ENCODE measurements around the gene GMCL1.

The GMCL1 gene

DNA sequence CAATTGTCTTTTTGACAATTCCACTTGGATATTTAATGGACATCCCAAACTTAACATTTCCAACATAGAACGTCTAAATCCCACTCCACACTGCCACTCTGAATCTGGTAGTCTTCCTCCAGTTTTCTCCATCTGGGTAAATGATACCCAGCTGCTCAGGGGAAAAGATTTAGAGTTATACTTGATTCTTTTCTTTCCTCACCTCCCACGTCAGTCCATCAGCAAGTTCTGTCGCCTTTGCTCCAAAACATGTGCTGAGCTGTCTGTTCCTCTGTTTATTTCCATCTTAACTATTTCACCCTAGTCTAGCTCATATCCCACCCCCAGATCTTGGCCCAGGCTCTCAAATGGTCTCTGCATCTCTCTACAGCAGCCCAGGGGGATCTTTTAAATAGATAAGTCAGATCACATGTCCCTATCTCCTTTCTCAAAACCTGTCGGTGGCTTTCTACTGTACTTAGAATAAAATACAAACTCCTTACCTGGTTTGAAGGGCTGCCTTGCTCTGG lies 43.4 kb upstream of the GMCL1 start:
- TF ChIP-seq, protein P1, sequence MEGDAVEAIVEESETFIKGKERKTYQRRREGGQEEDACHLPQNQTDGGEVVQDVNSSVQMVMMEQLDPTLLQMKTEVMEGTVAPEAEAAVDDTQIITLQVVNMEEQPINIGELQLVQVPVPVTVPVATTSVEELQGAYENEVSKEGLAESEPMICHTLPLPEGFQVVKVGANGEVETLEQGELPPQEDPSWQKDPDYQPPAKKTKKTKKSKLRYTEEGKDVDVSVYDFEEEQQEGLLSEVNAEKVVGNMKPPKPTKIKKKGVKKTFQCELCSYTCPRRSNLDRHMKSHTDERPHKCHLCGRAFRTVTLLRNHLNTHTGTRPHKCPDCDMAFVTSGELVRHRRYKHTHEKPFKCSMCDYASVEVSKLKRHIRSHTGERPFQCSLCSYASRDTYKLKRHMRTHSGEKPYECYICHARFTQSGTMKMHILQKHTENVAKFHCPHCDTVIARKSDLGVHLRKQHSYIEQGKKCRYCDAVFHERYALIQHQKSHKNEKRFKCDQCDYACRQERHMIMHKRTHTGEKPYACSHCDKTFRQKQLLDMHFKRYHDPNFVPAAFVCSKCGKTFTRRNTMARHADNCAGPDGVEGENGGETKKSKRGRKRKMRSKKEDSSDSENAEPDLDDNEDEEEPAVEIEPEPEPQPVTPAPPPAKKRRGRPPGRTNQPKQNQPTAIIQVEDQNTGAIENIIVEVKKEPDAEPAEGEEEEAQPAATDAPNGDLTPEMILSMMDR (conservative IDR thresholded peaks at IDR 0.05; ENCODE audit: low read depth): no peak
- POLR2A ChIA-PET (ENCODE audit: low non-redundant PET): no interaction called here
- no peak overlapping the region for H3K27ac ChIP-seq
- DNase-seq (ENCODE audit: low spot score): no peak
- CTCF ChIA-PET: interaction anchor here (0.7 to 0.8 kb wide), 2 partner anchors 8 to 61 kb away, joined by 3 to 6 read pairs; no protein-coding TSS in a partner anchor

DNA sequence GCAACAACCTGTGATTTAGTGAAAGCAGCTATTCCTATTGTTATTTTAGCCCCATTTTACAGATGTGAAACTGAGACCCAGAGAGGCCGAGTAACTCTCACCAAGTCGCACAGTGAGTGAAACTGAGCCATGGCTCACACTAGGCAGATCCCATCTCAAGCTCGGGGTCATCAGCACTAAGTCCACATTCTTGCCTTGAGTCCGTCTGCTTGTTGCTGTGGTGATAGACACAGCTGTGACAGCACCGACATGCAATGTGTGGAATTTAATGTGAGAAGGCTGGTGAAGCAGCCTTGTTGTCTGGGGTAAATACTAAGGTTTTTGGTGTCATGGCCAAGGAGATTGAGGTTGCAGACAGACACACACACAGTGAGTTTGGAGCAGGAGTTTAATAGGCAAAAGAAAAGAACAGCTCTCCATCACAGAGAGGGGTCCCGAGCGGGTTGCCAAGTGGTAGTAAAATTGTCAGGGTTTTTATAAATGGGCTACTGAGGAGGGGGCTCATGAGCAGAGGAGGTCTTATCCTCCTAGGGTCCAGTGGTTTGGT lies 40.2 kb upstream of the GMCL1 start:
- TF ChIP-seq, protein P1 (conservative IDR thresholded peaks at IDR 0.05; ENCODE audit: low read depth): no peak
- POLR2A ChIA-PET (ENCODE audit: low non-redundant PET): no interaction called here
- no peak for DNase-seq (ENCODE audit: low spot score)
- H3K27ac ChIP-seq: no peak overlapping the region
- CTCF ChIA-PET: no interaction called here

DNA sequence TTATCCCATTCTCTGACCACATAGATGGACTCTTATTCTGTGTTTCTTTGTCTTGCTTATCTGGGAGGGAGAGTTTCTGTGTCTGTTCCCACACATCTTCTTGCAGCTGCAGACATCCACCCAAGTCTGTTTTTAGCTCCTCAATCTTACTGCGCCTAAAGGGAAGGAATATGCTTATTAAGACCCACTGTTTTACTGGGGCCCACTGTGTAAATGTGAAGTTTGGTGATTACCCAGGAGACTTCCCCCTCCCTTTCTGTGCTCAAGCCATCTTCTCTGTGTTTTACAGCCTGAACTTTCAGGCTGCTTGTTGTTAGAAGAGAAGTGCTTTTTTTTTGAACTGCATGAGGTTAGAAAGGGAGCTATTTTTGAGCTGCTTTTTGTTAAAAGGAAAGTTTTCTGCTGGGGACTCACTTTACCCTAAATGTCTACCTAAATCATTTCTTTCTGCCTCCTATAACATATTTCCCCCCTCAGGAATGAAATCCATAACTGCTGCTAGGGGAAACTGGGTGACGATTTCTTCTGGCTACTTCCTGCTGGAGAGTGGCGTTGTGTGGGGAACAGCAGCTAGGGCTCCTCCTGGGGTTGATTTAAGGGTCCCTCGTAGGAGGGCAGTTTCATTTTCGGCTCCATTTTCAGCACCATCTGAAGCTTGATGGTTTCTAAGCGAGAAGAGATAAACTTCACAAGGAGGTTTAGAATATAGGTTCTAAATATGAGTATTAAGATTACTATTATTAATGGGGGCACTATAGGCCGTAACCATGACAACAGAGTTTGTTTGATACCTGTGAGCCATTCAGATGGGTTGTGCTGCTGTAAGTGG lies 39.5 kb upstream of the GMCL1 start:
- TF ChIP-seq, protein P1 (conservative IDR thresholded peaks at IDR 0.05; ENCODE audit: low read depth): no peak
- POLR2A ChIA-PET (ENCODE audit: low non-redundant PET): no interaction called here
- CTCF ChIA-PET: no interaction called here
- H3K27ac ChIP-seq: no peak overlapping the region
- DNase-seq (ENCODE audit: low spot score): no peak

DNA sequence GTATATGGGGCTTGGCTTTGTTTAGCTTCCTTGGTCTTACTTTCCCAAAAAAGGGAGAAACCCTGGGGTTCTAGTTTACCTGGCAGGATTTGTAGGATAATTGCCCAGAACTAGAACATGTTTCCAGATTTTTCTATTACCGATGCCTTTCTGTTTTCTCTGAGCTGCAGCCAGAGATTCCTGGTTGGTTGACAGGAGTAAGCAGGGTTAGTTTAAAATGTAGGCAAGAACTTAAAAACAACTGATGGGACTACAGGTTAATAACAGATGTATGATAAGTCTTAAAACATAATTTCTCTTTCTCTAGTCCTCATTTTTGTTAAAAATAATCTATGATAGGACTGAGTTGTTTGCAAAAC lies 38.9 kb upstream of the GMCL1 start:
- ChIA-PET POLR2A (ENCODE audit: low non-redundant PET) (no interaction called here), CTCF (no interaction called here)
- TF ChIP-seq, protein P1 (conservative IDR thresholded peaks at IDR 0.05; ENCODE audit: low read depth): no peak
- H3K27ac ChIP-seq: no peak overlapping the region
- DNase-seq (ENCODE audit: low spot score): no peak

DNA sequence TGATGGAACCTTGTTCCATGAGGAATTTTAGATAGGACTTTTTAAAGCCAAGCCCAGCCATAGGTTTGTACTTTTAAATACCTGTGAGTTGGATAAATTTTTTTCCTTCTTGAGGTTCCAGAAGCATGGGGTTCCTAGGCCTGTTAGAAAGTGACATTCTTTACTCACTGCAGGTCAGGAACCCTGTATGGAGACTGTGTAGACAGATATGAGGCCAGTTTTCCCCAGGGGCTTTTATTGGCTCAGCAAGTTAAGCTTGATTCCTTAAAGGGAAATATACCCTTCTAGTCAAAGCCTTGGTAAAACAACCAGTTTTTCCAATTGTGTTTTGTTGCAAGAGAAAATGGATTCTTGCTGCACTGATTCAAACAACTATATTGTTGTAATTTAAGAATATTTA lies 38.4 kb upstream of the GMCL1 start:
- TF ChIP-seq, protein P1 (conservative IDR thresholded peaks at IDR 0.05; ENCODE audit: low read depth): no peak
- no peak for DNase-seq (ENCODE audit: low spot score)
- CTCF ChIA-PET: interaction anchor here (0.9 kb wide), 1 partner anchor 10 kb away, joined by 3 read pairs; no protein-coding TSS in a partner anchor
- POLR2A ChIA-PET (ENCODE audit: low non-redundant PET): no interaction called here
- no peak overlapping the region for H3K27ac ChIP-seq

DNA sequence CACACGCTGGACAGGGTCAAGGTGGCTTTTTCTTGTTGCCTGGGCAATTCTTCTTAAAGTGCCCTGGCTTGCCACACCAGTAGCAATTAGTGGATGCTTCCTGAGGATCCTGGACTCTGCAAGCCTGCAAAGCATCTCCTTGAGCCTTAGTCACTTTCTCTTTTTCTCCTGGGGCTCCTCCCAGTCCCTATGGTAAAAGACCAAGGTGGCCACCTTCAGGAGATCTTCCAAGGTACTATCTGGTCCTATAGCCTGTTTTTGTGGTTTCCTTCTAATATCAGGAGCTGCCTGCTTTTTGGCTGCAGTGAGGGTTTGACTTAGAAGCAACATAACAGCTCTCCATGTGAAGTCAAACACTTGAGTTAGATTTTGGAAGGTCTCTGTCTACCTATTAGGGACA lies 33.3 kb upstream of the GMCL1 start:
- no peak for DNase-seq (ENCODE audit: low spot score)
- TF ChIP-seq, protein P1 (conservative IDR thresholded peaks at IDR 0.05; ENCODE audit: low read depth): no peak
- ChIA-PET CTCF (interaction anchor here (1.6 kb wide), 1 partner anchor 72 kb away, joined by 6 read pairs; no protein-coding TSS in a partner anchor), POLR2A (ENCODE audit: low non-redundant PET) (no interaction called here)
- no peak overlapping the region for H3K27ac ChIP-seq
